Activated CD8-positive, alpha-beta memory T cell treated with anti-CD3 and anti-CD28 coated beads, Interleukin-2, amount 10 ng/mL, durations not matched to agents 7 days and 5 days (primary cell): ENCODE results near the gene TUT4. TPM values are rescaled to one million over a fixed set of nuclear protein-coding genes. Genes with fewer than 3 reads are reported as not detected.

Experiments used
- ATAC-seq: fragments of 150-1000 bp; cut with Tn5 transposase; one replicate; pipeline ENCODE4 v1.10.0; 2021; ENCODE audit warnings: moderate library complexity
- CTCF ChIA-PET: fragments of 350-600 bp; sonication (Branson Sonifier 250); formaldehyde crosslinking; loops from one replicate; lab custom pipeline; 2021; ENCODE audit warnings: antibody characterized with exemption; lab: Charles Lee
- DNase-seq: peaks from one replicate; pipeline ENCODE4 v3.0.0-alpha.2; 2020
- H3K27ac Mint-ChIP-seq: one replicate; pipeline ENCODE4 v1.8.0; 2021; ENCODE audit warnings: mild to moderate bottlenecking, mixed read lengths
- H3K27me3 Mint-ChIP-seq: one replicate; pipeline ENCODE4 v1.8.0; 2021; ENCODE audit warnings: mixed read lengths
- H3K36me3 Mint-ChIP-seq: one replicate; pipeline ENCODE4 v1.8.0; 2021; ENCODE audit warnings: mild to moderate bottlenecking, mixed read lengths
- H3K4me1 Mint-ChIP-seq: one replicate; pipeline ENCODE4 v1.8.0; 2021; ENCODE audit warnings: mixed read lengths
- H3K4me3 Mint-ChIP-seq: one replicate; pipeline ENCODE4 v1.8.0; 2021; ENCODE audit warnings: mild to moderate bottlenecking, moderate library complexity, mixed read lengths
- H3K9me3 Mint-ChIP-seq: one replicate; pipeline ENCODE4 v1.8.0; 2022; ENCODE audit warnings: low read depth, mixed read lengths
- total RNA-seq, 2 experiments: library from RNA; stranded (reverse); gene quantifications; one replicate each; pipeline ENCODE4 v1.2.3, GENCODE V29; 2021

TUT4 gene
- total RNA-seq, 2 experiments from 2014 or later, result 60.4 to 76.5 TPM

GRCh38 chr1:52544665-52545525, 8.0 kb downstream of the TUT4 start:
- peaks cover 8% of the 10 kb centered on the region for H3K4me1 Mint-ChIP-seq
- no peak overlapping the region for H3K4me3 Mint-ChIP-seq
- DNase-seq (no peak), ATAC-seq (no peak)
- peaks cover 14% of the 10 kb centered on the region for H3K9me3 Mint-ChIP-seq
- peaks cover 64% of the 10 kb centered on the region for H3K36me3 Mint-ChIP-seq
- H3K27ac Mint-ChIP-seq, result no peak overlapping the region
- H3K27me3 Mint-ChIP-seq, result no peaks in the 10 kb centered on the region
- CTCF ChIA-PET, result no interaction called here

- peaks cover 69% of the 10 kb centered on the region for H3K36me3 Mint-ChIP-seq
These were observed 10.7 kb downstream of the TUT4 start for GRCh38 chr1:52542085-52542688.

GRCh38 chr1:52534928-52535764, 17.7 kb downstream of the TUT4 start:
- peaks cover 14% of the 10 kb centered on the region for H3K4me1 Mint-ChIP-seq
- H3K27ac Mint-ChIP-seq, result no peak overlapping the region
- no peak for ATAC-seq
- peaks cover 7% of the 10 kb centered on the region for H3K9me3 Mint-ChIP-seq
- no peaks in the 10 kb centered on the region for H3K27me3 Mint-ChIP-seq
- CTCF ChIA-PET, result interaction anchor here (0.7 kb wide), 1 partner anchor 62 kb away, joined by 3 read pairs; no protein-coding TSS in a partner anchor
- H3K36me3 Mint-ChIP-seq, result peaks cover 36% of the 10 kb centered on the region
- DNase-seq, result no peak
- H3K4me3 Mint-ChIP-seq, result no peak overlapping the region

More at GRCh38 chr1:52542085-52542688, 10.7 kb downstream of the TUT4 start:
- DNase-seq (no peak), ATAC-seq (no peak)
- H3K27ac Mint-ChIP-seq, result no peak overlapping the region
- H3K9me3 Mint-ChIP-seq, result peaks cover 14% of the 10 kb centered on the region
- H3K27me3 Mint-ChIP-seq, result no peaks in the 10 kb centered on the region
- H3K4me3 Mint-ChIP-seq, result no peak overlapping the region
- CTCF ChIA-PET, result interaction anchor here (1.0 kb wide), 1 partner anchor 116 kb away, joined by 3 read pairs; no protein-coding TSS in a partner anchor
- peaks cover 1% of the 10 kb centered on the region for H3K4me1 Mint-ChIP-seq

- peaks cover 7% of the 10 kb centered on the region for H3K9me3 Mint-ChIP-seq
- H3K36me3 Mint-ChIP-seq, result peaks cover 30% of the 10 kb centered on the region
- ATAC-seq, result no peak
- H3K27ac Mint-ChIP-seq, result no peak overlapping the region
- CTCF ChIA-PET, result no interaction called here
- DNase-seq, result no peak
- H3K27me3 Mint-ChIP-seq, result no peaks in the 10 kb centered on the region
- no peak overlapping the region for H3K4me3 Mint-ChIP-seq
- H3K4me1 Mint-ChIP-seq, result peaks cover 14% of the 10 kb centered on the region
These were observed 19.2 kb downstream of the TUT4 start for GRCh38 chr1:52533713-52534112.

- peaks cover 26% of the 10 kb centered on the region for H3K36me3 Mint-ChIP-seq
- CTCF ChIA-PET, result no interaction called here
These were observed 20.1 kb downstream of the TUT4 start for GRCh38 chr1:52532731-52533327.

GRCh38 chr1:52532247-52532646, 20.6 kb downstream of the TUT4 start:
- no peak overlapping the region for H3K27ac Mint-ChIP-seq
- ATAC-seq, result no peak
- CTCF ChIA-PET, result no interaction called here
- no peaks in the 10 kb centered on the region for H3K27me3 Mint-ChIP-seq
- H3K36me3 Mint-ChIP-seq, result peaks cover 27% of the 10 kb centered on the region
- peaks cover 7% of the 10 kb centered on the region for H3K9me3 Mint-ChIP-seq
- peaks cover 13% of the 10 kb centered on the region for H3K4me1 Mint-ChIP-seq
- no peak for DNase-seq
- no peak overlapping the region for H3K4me3 Mint-ChIP-seq

More at GRCh38 chr1:52532731-52533327, 20.1 kb downstream of the TUT4 start:
- peaks cover 14% of the 10 kb centered on the region for H3K4me1 Mint-ChIP-seq
- no peak for ATAC-seq
- H3K4me3 Mint-ChIP-seq, result no peak overlapping the region
- H3K9me3 Mint-ChIP-seq, result peaks cover 7% of the 10 kb centered on the region
- H3K27ac Mint-ChIP-seq, result no peak overlapping the region
- H3K27me3 Mint-ChIP-seq, result no peaks in the 10 kb centered on the region
- no peak for DNase-seq

GRCh38 chr1:52531249-52531872, 21.5 kb downstream of the TUT4 start:
- Mint-ChIP-seq H3K27ac (no peak overlapping the region), H3K4me1 (peaks cover 13% of the 10 kb centered on the region), H3K27me3 (no peaks in the 10 kb centered on the region), H3K9me3 (peaks cover 7% of the 10 kb centered on the region), H3K4me3 (no peak overlapping the region), H3K36me3 (peaks cover 27% of the 10 kb centered on the region)
- DNase-seq (no peak), ATAC-seq (no peak)
- CTCF ChIA-PET, result interaction anchor here (0.6 kb wide), 1 partner anchor 361 kb away, joined by 3 read pairs; no protein-coding TSS in a partner anchor

GRCh38 chr1:52530563-52531144, 22.2 kb downstream of the TUT4 start:
- H3K36me3 Mint-ChIP-seq, result peaks cover 24% of the 10 kb centered on the region
- CTCF ChIA-PET, result interaction anchor here (0.7 kb wide), 1 partner anchor 69 kb away, joined by 3 read pairs; no protein-coding TSS in a partner anchor
- H3K27ac Mint-ChIP-seq, result no peak overlapping the region
- H3K4me1 Mint-ChIP-seq, result peaks cover 13% of the 10 kb centered on the region
- no peak overlapping the region for H3K4me3 Mint-ChIP-seq
- peaks cover 7% of the 10 kb centered on the region for H3K9me3 Mint-ChIP-seq
- DNase-seq (no peak), ATAC-seq (no peak)
- H3K27me3 Mint-ChIP-seq, result no peaks in the 10 kb centered on the region

- H3K36me3 Mint-ChIP-seq, result peaks cover 33% of the 10 kb centered on the region
- H3K4me3 Mint-ChIP-seq, result no peak overlapping the region
- H3K4me1 Mint-ChIP-seq, result peaks cover 28% of the 10 kb centered on the region
- peak; percentile 58 for DNase-seq
- peak; percentile 65 for ATAC-seq
- H3K9me3 Mint-ChIP-seq, result no peaks in the 10 kb centered on the region
- peak overlapping the region; percentile 68 for H3K27ac Mint-ChIP-seq
- H3K27me3 Mint-ChIP-seq, result no peaks in the 10 kb centered on the region
- CTCF ChIA-PET, result no interaction called here
These were observed 29.5 kb downstream of the TUT4 start for GRCh38 chr1:52523376-52523775.

- CTCF ChIA-PET, result interaction anchor here (0.9 kb wide), 2 partner anchors 11 to 15 kb away, joined by 3 to 4 read pairs; no protein-coding TSS in a partner anchor
- Mint-ChIP-seq H3K4me1 (peaks cover 34% of the 10 kb centered on the region), H3K4me3 (no peak overlapping the region), H3K27me3 (no peaks in the 10 kb centered on the region), H3K27ac (peak overlapping the region; percentile 39), H3K36me3 (peaks cover 22% of the 10 kb centered on the region), H3K9me3 (no peaks in the 10 kb centered on the region)
- peak; percentile 74 for ATAC-seq
- no peak for DNase-seq
These were observed 32.7 kb downstream of the TUT4 start for GRCh38 chr1:52520148-52520547.

GRCh38 chr1:52518962-52519361, 33.9 kb downstream of the TUT4 start:
- CTCF ChIA-PET, result no interaction called here
- peaks cover 21% of the 10 kb centered on the region for H3K36me3 Mint-ChIP-seq
- no peak overlapping the region for H3K4me3 Mint-ChIP-seq
- H3K27ac Mint-ChIP-seq, result no peak overlapping the region
- no peaks in the 10 kb centered on the region for H3K9me3 Mint-ChIP-seq
- peaks cover 30% of the 10 kb centered on the region for H3K4me1 Mint-ChIP-seq
- no peak for DNase-seq
- no peak for ATAC-seq
- H3K27me3 Mint-ChIP-seq, result no peaks in the 10 kb centered on the region
